HepG2 (cell line): ENCODE measurements around the gene DFFA.

Experiments
- BORCS8-MEF2B ChIP-seq: sonication (generic); formaldehyde crosslinking; IDR thresholded peaks from 2 replicates; pipeline ENCODE4 v1.8.0; 2022; ENCODE audit warnings: mild to moderate bottlenecking, missing genetic modification reagents
- HNRNPLL ChIP-seq: fragments of 200-400 bp; formaldehyde crosslinking; IDR thresholded peaks from 2 replicates; pipeline ENCODE4 v1.6.1; 2017; ENCODE audit warnings: mild to moderate bottlenecking, low read depth, low read length; ENCODE audit not compliant: poor library complexity, severe bottlenecking
- NCOR1 ChIP-seq: fragments of 200-600 bp; sonication (generic); IDR thresholded peaks from 2 replicates; pipeline ENCODE4 v1.7.0; 2017; ENCODE audit warnings: antibody characterized with exemption, low read length, borderline replicate concordance
- SRSF9 ChIP-seq: fragments of 200-400 bp; formaldehyde crosslinking; IDR thresholded peaks from 2 replicates; pipeline ENCODE4 v1.6.1; 2018; ENCODE audit warnings: borderline replicate concordance, mild to moderate bottlenecking, low read depth, low read length; ENCODE audit not compliant: insufficient read depth, poor library complexity, severe bottlenecking
- TCF12 ChIP-seq, 2 experiments: fragments of 450-650 bp in 1 of 2; sonication (generic) in 1 of 2; formaldehyde crosslinking in 1 of 2; IDR thresholded peaks; 2 replicates each; pipeline versions ENCODE4 v1.6.1 to v1.8.0; 2017 to 2022; ENCODE audit warnings: antibody characterized with exemption in 1 of 2, mild to moderate bottlenecking in 1 of 2, missing genetic modification reagents in 1 of 2, moderate library complexity in 1 of 2
- ZNF251 ChIP-seq: sonication (generic); formaldehyde crosslinking; IDR thresholded peaks from 2 replicates; pipeline ENCODE4 v1.9.0; 2021; ENCODE audit warnings: mild to moderate bottlenecking, missing genetic modification reagents
- ZNF317 ChIP-seq: sonication (generic); formaldehyde crosslinking; IDR thresholded peaks from 2 replicates; pipeline ENCODE4 v1.5.0; 2020; ENCODE audit warnings: mild to moderate bottlenecking, missing genetic modification reagents
- ZNF451 ChIP-seq: sonication (generic); formaldehyde crosslinking; IDR thresholded peaks from 2 replicates; pipeline ENCODE4 v1.5.0; 2020; ENCODE audit warnings: mild to moderate bottlenecking, missing genetic modification reagents
- ZNF75D ChIP-seq: sonication (generic); formaldehyde crosslinking; IDR thresholded peaks from 2 replicates; pipeline ENCODE4 v1.8.1; 2023; ENCODE audit warnings: missing genetic modification reagents, mild to moderate bottlenecking, borderline replicate concordance
- TF ChIP-seq, protein P1 (sequence below): sonication (generic); formaldehyde crosslinking; IDR thresholded peaks from one replicate; pipeline ENCODE4 v1.5.1; 2020; ENCODE audit warnings: mild to moderate bottlenecking, missing genetic modification reagents; ENCODE audit errors: not compliant biosample characterization
- TF ChIP-seq, protein P2 (sequence below), 2 experiments: fragments of 450-650 bp in 1 of 2; sonication (generic) in 1 of 2; formaldehyde crosslinking; IDR thresholded peaks; 2 replicates each; pipeline versions ENCODE4 v1.5.0 to v1.8.0; 2020 to 2022; ENCODE audit warnings: mild to moderate bottlenecking in 1 of 2, missing genetic modification reagents in 1 of 2
- TF ChIP-seq, protein P3 (sequence below), 2 experiments: IDR thresholded peaks; 2 replicates each; pipeline ENCODE4 v1.6.1; 2011 to 2012; ENCODE audit warnings: low read length in 2 of 2, borderline replicate concordance in 1 of 2, low read depth in 1 of 2, mild to moderate bottlenecking in 1 of 2, moderate library complexity in 1 of 2
- TF ChIP-seq, protein P4 (sequence below): sonication (generic); formaldehyde crosslinking; IDR thresholded peaks from 2 replicates; pipeline ENCODE4 v1.5.0; 2020; ENCODE audit warnings: mild to moderate bottlenecking, missing genetic modification reagents, moderate library complexity

DNA sequence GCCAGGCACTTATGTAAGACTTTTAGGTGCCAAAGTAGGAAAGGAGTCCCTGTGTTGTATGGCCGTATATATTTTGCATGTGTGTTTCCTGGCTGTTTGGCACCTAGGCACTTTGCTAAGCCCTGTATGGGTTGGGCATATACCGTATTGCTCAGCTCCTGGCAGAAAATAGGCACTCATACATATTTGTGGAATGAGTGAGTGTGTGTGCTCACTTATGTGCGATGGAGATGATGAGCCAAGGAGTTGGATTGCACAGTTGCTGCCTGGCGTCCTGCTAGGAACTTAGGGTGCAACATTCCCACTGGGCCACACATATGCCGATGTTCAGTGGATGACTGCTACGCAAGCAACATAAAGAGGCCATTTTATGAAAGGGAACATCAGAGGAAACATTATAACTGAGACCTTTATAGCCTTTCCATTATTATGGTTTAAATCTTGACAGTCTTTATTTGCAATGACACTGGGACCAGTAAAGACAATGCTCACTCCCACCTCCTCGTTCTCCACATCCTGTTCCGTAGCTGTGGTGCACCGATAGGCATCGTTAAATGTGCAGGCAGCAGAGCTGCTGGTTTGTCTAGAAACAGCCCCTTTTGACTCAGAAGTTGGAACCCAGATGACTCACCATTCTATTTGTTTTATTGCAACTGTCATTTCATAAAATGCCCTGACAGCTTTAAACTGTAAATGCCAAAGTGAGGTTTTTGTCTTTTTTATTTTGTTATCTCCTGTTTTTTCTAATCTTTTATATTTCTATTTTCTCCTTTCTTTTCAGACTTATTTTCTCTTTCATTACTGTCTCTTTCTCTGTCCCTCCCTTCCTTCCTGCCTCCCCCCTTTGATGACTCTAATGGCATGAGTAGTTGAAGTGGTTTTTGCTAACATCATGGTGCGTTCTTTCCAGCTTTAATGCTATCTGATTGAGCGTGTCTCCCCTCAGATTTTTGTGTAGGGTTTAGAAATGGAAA is 38.5 kb upstream of the DFFA start:
- TF ChIP-seq, protein P1, sequence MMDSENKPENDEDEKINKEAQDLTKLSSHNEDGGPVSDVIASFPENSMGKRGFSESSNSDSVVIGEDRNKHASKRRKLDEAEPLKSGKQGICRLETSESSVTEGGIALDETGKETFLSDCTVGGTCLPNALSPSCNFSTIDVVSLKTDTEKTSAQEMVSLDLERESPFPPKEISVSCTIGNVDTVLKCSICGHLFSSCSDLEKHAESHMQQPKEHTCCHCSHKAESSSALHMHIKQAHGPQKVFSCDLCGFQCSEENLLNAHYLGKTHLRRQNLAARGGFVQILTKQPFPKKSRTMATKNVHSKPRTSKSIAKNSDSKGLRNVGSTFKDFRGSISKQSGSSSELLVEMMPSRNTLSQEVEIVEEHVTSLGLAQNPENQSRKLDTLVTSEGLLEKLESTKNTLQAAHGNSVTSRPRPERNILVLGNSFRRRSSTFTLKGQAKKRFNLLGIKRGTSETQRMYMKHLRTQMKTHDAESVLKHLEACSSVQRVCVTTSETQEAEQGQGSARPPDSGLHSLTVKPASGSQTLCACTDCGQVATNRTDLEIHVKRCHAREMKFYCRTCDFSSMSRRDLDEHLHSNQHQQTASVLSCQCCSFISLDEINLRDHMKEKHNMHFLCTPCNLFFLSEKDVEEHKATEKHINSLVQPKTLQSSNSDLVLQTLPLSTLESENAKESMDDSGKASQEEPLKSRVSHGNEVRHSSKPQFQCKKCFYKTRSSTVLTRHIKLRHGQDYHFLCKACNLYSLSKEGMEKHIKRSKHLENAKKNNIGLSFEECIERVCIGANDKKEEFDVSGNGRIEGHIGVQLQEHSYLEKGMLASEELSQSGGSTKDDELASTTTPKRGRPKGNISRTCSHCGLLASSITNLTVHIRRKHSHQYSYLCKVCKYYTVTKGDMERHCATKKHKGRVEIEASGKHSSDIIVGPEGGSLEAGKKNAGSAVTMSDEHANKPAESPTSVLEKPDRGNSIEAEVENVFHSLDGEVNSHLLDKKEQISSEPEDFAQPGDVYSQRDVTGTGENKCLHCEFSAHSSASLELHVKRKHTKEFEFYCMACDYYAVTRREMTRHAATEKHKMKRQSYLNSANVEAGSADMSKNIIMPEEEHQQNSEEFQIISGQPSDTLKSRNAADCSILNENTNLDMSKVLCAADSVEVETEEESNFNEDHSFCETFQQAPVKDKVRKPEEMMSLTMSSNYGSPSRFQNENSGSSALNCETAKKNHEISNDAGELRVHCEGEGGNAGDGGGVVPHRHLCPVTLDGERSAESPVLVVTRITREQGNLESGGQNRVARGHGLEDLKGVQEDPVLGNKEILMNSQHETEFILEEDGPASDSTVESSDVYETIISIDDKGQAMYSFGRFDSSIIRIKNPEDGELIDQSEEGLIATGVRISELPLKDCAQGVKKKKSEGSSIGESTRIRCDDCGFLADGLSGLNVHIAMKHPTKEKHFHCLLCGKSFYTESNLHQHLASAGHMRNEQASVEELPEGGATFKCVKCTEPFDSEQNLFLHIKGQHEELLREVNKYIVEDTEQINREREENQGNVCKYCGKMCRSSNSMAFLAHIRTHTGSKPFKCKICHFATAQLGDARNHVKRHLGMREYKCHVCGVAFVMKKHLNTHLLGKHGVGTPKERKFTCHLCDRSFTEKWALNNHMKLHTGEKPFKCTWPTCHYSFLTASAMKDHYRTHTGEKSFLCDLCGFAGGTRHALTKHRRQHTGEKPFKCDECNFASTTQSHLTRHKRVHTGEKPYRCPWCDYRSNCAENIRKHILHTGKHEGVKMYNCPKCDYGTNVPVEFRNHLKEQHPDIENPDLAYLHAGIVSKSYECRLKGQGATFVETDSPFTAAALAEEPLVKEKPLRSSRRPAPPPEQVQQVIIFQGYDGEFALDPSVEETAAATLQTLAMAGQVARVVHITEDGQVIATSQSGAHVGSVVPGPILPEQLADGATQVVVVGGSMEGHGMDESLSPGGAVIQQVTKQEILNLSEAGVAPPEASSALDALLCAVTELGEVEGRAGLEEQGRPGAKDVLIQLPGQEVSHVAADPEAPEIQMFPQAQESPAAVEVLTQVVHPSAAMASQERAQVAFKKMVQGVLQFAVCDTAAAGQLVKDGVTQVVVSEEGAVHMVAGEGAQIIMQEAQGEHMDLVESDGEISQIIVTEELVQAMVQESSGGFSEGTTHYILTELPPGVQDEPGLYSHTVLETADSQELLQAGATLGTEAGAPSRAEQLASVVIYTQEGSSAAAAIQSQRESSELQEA (CRISPR knock-in tag): no peak
- TF ChIP-seq TCF12 (IDR thresholded peaks at IDR 0.05): no peak
- no peak for TF ChIP-seq TCF12 (CRISPR knock-in tag; IDR thresholded peaks at IDR 0.05)
- TF ChIP-seq ZNF317 (CRISPR knock-in tag): no peak
- TF ChIP-seq SRSF9: no peak
- TF ChIP-seq ZNF75D (CRISPR knock-in tag): no peak
- TF ChIP-seq, protein P2, sequence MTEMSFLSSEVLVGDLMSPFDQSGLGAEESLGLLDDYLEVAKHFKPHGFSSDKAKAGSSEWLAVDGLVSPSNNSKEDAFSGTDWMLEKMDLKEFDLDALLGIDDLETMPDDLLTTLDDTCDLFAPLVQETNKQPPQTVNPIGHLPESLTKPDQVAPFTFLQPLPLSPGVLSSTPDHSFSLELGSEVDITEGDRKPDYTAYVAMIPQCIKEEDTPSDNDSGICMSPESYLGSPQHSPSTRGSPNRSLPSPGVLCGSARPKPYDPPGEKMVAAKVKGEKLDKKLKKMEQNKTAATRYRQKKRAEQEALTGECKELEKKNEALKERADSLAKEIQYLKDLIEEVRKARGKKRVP (CRISPR knock-in tag; IDR thresholded peaks at IDR 0.05): no peak
- TF ChIP-seq, protein P3, sequence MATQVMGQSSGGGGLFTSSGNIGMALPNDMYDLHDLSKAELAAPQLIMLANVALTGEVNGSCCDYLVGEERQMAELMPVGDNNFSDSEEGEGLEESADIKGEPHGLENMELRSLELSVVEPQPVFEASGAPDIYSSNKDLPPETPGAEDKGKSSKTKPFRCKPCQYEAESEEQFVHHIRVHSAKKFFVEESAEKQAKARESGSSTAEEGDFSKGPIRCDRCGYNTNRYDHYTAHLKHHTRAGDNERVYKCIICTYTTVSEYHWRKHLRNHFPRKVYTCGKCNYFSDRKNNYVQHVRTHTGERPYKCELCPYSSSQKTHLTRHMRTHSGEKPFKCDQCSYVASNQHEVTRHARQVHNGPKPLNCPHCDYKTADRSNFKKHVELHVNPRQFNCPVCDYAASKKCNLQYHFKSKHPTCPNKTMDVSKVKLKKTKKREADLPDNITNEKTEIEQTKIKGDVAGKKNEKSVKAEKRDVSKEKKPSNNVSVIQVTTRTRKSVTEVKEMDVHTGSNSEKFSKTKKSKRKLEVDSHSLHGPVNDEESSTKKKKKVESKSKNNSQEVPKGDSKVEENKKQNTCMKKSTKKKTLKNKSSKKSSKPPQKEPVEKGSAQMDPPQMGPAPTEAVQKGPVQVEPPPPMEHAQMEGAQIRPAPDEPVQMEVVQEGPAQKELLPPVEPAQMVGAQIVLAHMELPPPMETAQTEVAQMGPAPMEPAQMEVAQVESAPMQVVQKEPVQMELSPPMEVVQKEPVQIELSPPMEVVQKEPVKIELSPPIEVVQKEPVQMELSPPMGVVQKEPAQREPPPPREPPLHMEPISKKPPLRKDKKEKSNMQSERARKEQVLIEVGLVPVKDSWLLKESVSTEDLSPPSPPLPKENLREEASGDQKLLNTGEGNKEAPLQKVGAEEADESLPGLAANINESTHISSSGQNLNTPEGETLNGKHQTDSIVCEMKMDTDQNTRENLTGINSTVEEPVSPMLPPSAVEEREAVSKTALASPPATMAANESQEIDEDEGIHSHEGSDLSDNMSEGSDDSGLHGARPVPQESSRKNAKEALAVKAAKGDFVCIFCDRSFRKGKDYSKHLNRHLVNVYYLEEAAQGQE (IDR thresholded peaks at IDR 0.05; ENCODE audit: borderline replicate concordance in 1 of 2, low read depth in 1 of 2, low read length in 2 of 2): no peak
- TF ChIP-seq, protein P4, sequence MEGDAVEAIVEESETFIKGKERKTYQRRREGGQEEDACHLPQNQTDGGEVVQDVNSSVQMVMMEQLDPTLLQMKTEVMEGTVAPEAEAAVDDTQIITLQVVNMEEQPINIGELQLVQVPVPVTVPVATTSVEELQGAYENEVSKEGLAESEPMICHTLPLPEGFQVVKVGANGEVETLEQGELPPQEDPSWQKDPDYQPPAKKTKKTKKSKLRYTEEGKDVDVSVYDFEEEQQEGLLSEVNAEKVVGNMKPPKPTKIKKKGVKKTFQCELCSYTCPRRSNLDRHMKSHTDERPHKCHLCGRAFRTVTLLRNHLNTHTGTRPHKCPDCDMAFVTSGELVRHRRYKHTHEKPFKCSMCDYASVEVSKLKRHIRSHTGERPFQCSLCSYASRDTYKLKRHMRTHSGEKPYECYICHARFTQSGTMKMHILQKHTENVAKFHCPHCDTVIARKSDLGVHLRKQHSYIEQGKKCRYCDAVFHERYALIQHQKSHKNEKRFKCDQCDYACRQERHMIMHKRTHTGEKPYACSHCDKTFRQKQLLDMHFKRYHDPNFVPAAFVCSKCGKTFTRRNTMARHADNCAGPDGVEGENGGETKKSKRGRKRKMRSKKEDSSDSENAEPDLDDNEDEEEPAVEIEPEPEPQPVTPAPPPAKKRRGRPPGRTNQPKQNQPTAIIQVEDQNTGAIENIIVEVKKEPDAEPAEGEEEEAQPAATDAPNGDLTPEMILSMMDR (CRISPR knock-in tag): no peak
- no peak for TF ChIP-seq ZNF251
- TF ChIP-seq ZNF451 (CRISPR knock-in tag): no peak
- no peak for TF ChIP-seq NCOR1
- no peak for TF ChIP-seq HNRNPLL
- TF ChIP-seq BORCS8-MEF2B (CRISPR knock-in tag): no peak
